ENCODE data around the gene CDH23. TPM values are rescaled to one million over a fixed set of nuclear protein-coding genes. Genes with fewer than 3 reads are reported as not detected.

The CDH23 gene
- total and polyA plus RNA-seq, 8 donors, result 1.8 to 22.8 (median 3.0) TPM

DNA sequence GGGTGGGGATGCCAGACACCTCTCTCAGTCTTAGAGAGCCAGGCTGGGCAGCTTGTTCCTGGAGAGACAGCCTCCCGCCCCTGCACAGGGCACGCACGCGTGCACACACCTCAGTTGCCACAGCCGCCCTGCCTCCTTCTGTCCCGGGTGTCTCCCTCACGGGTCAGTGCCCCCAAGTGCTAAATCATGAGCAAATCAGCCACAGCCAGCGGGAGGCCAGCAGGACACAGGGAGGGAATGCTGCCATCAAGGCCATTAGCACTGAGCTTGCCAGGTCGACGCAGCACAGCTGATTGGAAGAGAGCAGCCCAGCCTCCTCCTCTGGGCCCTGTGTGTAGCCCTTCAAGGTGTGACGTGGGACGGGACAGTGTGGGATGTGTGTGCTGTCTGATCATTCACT lies 130.4 kb downstream of the CDH23 start:
- no peak overlapping the region for H3K4me3 ChIP-seq
- H3K27me3 ChIP-seq, result peaks cover 0 to 8% of the 10 kb centered on the region in 2 donors
- no peaks in the 10 kb centered on the region for H3K36me3 ChIP-seq
- ATAC-seq, result no peak
- peak in 1 of 4 donors; percentile 60 for DNase-seq
- TF ChIP-seq, protein P1, sequence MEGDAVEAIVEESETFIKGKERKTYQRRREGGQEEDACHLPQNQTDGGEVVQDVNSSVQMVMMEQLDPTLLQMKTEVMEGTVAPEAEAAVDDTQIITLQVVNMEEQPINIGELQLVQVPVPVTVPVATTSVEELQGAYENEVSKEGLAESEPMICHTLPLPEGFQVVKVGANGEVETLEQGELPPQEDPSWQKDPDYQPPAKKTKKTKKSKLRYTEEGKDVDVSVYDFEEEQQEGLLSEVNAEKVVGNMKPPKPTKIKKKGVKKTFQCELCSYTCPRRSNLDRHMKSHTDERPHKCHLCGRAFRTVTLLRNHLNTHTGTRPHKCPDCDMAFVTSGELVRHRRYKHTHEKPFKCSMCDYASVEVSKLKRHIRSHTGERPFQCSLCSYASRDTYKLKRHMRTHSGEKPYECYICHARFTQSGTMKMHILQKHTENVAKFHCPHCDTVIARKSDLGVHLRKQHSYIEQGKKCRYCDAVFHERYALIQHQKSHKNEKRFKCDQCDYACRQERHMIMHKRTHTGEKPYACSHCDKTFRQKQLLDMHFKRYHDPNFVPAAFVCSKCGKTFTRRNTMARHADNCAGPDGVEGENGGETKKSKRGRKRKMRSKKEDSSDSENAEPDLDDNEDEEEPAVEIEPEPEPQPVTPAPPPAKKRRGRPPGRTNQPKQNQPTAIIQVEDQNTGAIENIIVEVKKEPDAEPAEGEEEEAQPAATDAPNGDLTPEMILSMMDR (IDR thresholded peaks at IDR 0.05), result no peak
- no peak overlapping the region for H3K27ac ChIP-seq
- intact Hi-C loops (cut with DNase I), result no loop called here
- no peaks in the 10 kb centered on the region for H3K4me1 ChIP-seq
- no peaks in the 10 kb centered on the region for H3K9me3 ChIP-seq

DNA sequence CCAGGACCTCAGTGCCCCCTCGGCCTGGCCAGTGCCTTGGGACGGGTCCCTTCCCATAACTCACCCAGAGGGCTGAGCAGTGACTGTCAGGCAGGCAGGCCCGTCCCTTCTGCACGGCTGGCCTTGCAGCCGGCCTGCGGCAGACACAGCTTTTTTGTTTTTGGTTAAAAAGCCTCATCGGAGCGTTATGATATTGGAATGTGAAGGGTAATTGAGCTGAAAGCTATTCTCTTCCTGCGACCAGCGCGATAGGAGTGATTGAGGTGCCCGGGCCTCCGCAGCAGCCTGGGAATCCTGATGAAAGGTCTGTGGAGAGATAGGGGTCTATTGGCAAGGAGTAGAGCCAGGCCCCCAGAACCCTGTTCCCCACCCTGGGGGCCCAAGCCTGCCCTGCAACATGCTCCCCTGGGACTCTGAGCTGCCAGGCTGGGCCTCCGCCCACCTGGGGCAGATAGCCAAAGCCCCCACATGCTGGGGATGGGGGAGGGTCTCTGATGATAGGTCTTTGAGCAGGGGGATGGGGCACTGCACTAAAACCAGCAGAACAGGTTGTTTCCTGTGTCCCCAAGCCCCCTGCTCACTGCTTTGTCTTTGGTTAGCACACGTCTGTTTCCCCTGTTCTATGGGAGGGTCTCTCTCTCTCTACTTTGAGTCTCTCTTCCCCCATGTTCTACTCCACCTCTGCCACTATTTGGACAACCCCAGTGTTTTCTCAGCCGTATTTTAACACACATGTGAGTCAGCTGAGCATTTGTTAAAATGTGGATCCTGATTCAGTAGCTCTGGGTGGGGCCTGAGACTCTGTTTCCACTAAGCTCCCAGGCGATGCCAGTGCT lies 131.9 kb downstream of the CDH23 start:
- H3K36me3 ChIP-seq, result no peaks in the 10 kb centered on the region
- no peaks in the 10 kb centered on the region for H3K4me1 ChIP-seq
- H3K27ac ChIP-seq, result no peak overlapping the region
- intact Hi-C loops (cut with DNase I), result no loop called here
- peaks cover 0 to 2% of the 10 kb centered on the region in 2 donors for H3K27me3 ChIP-seq
- peak in 1 of 4 donors; percentile 50 for DNase-seq
- no peaks in the 10 kb centered on the region for H3K9me3 ChIP-seq
- TF ChIP-seq, protein P1 (IDR thresholded peaks at IDR 0.05), result no peak
- H3K4me3 ChIP-seq, result no peak overlapping the region
- no peak for ATAC-seq

DNA sequence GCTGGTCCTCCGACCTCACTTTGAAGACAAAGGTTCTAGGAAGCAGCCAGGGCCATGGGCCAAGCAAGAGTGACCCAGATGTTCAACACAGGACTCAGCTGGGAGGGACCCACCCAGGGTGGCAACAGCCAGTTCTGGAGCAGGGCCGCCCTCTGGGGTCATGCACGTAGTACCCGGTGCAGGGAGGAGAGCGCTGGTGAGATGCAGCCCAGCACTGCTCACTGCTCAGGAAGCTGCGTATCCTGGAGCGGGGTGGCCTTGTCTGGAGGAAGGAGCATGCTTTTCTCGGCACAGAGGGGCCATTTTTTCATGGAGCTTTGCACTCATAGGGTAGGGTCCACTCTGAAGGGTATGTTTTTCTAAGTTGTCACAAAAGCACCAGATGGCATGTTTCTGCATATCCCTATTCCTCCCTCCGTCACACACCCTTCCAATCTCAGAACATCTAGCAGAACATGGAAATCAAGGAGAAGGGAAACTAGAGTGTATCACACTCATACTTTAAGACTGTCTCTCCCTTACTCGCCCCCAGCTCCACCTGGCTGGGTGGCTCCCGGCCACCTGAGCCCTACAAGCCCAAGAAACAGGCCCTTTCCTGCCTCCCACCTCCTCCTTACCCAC lies 132.6 kb downstream of the CDH23 start:
- TF ChIP-seq, protein P1 (IDR thresholded peaks at IDR 0.05), result no peak
- ATAC-seq, result no peak
- Histone ChIP-seq H3K9me3 (no peaks in the 10 kb centered on the region), H3K4me1 (no peaks in the 10 kb centered on the region), H3K27me3 (no peaks in the 10 kb centered on the region), H3K36me3 (no peaks in the 10 kb centered on the region), H3K4me3 (no peak overlapping the region), H3K27ac (no peak overlapping the region)
- DNase-seq, result peak in 1 of 4 donors; percentile 74
- intact Hi-C loops (cut with DNase I), result no loop called here

DNA sequence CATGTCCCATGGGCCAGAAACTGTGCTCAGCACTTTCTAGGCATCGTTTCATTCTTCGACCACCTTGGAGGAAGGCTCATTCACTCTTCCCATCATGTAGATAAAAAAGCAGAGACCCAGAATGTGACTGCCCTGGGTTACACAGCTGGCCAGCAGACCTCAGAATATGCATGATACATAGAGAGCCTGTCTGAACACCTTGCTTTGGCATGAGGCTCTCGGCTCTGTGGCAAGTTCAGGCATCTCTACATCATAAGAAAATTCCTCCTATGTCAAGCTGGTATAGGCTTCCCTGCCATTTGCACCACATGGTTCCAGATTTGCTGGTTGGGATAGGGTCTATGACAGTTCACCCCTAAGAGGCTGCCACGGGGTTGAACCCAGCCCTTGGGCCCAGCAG lies 134.1 kb downstream of the CDH23 start:
- TF ChIP-seq, protein P1 (IDR thresholded peaks at IDR 0.05), result no peak
- Histone ChIP-seq H3K9me3 (no peaks in the 10 kb centered on the region), H3K36me3 (no peaks in the 10 kb centered on the region), H3K4me1 (no peaks in the 10 kb centered on the region), H3K27me3 (no peaks in the 10 kb centered on the region), H3K27ac (no peak overlapping the region), H3K4me3 (no peak overlapping the region)
- intact Hi-C loops (cut with DNase I), result no loop called here
- no peak for ATAC-seq
- peak in 1 of 4 donors; percentile 20 for DNase-seq
